Effector CD4-positive, alpha-beta T cell (primary cell): ENCODE measurements around the gene AHCTF1.

Source experiments
- DNase-seq: peaks from one replicate; pipeline ENCODE4 v3.0.0-alpha.2; 2020

The AHCTF1 gene

DNA sequence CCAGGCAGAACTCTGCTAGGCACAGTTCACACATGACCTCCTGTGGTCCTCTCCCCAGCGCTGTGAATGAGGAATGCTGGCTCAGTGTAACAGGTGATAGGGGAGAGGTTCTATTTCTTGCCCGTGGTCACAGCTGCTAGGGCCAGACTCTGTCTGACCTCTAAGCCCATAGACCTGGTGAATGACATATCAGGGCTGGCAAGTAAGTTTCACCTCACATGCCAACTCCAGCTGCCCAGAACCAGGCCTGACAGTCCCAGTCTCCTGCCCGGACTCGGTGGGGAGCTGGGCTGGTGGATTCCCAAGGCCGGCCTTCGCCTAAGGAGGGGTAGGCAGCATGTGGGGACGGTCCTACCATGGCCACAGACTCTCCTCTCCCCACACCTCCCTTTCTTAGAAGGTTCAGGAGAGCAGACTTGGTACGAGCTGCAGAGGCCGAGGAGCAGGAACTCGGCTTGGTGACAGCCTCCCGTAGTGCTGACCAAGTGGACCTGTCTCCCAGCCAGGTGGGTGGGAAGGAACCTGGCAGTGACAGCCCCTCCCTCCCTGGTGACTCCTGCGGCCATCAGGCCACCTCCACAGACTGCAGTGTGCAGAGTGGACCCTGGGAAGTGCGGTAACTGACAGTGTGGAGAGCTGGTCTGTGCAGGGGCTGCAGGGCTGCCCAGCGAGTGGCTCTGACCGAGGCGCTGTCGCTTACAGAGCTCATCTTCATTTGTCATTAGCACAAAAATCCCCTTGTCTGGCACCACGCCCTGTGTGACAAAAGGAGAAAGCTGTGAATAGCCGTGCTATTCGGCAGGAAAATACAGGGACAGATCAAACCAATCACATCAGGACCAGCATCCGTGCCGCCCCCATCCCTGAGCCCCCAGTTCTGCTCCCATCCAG lies 132.9 kb downstream of the AHCTF1 start:
- DNase-seq, result no peak

GRCh38 chr1:246798107-246798506 lies 133.6 kb downstream of the AHCTF1 start:
- DNase-seq, result no peak

DNA sequence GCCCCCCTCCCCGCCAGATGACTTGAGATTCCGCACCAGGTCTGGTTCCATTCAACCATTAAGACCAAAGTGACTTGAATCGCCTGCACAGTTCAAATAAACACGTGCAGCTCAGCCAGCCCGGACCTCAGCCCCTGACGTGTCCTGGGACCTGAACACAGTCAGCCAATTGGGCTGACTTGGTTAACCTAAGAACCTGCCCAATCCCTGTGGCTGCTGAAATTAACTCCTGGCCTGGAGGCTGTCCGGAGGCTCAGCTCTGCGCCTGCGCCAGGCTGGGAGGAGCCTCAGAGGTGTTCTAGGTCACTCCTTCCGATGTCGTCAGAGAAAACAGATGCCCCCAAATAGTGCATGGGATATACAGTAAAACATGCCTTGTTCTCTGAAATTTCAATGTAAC lies 134.2 kb downstream of the AHCTF1 start:
- no peak for DNase-seq

DNA sequence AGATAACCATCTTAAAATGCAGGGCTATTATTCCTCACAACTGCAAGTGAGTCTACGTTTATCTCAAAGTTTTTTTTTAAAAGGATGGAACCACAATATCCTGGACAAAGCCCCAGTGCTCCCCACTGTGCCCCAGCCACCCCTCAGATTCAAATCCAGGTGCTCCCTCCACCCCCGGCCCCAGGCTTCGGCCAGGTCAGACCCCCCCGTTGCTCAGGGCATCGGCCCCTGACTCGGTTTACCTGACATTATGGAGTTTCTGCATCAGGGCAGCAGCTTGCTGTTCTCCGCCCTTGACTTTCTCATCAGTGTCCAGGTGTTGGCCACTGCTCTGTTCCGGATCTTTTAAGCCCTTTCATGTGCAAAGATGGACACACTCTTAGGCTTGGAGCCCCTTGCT lies 134.6 kb downstream of the AHCTF1 start:
- DNase-seq, result no peak

DNA sequence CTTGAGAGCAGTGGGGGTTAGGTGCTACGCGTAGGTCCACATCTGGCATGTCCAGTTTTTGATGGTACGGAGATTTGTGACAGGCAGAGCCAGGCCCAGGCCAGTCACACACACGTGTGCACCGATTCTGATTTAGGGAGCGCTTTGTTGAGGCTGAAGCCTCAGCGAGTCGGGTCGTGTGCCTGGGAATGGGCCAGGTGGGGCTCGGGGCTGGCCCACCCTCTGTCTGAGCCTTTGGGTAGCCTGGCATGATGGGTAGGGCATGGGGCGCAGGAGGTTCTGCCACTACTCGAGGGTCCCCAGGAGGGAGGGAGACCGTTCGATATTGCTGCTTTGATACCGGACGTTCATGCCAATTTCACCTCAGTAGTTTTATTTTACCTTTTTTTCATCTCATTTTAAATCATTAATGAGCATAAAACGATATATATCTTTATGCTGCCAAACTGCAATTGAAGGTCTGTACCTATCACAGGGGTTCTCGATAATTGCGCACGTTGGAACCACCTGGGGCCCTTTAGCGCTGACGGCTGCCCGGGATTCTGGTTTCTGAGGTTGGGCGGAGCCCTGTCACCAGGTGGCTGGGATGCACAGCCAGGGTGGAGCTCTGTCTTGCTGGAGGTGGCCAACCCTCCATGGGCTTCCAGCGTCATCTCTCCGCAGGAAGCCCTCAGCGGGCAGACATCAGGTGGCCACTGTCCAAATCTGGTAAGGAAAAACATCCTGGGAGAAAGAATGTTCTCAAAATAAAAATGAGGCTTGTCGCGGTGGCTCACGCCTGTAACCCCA lies 135.6 kb downstream of the AHCTF1 start:
- no peak for DNase-seq

DNA sequence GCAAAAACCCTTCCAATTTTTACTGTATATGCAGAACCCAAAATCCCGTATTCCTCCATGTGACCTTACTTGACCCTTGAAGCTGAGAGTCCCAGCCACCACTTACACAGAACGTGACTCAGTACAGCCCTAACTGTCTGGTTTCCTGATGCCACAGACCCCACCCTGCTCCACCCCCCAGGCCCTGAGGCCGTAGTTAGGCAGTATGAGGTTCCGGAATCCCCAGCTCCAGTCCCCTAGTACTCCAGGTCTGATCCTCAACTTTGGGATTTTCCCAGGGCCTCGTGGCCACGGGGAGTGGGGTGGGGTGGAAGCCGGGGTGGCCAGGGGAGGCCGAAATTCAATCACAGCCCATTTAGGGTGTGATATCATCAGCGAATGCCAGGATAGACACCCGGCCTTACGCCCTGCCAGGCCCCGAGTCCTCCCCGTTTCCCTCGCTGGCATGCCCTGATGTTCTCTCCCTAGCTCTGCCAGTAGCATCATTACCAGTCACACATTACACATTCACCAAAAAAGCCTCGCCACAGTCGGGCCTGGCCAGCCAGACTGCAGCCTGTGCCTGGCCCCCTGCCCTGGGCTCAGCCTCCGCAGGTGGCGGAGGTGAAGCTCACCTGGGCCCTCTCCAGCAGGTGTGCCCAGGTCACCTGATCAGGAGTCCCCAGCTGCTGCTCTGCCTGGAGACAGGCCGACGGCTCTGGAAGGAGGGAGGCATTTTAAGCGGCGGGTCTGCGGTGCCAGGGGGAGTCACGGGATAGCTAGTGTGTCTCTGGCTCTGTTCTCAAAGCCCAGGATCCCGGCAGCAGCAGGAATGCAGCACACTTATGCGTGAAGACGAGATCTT lies 136.7 kb downstream of the AHCTF1 start:
- DNase-seq, result no peak

DNA sequence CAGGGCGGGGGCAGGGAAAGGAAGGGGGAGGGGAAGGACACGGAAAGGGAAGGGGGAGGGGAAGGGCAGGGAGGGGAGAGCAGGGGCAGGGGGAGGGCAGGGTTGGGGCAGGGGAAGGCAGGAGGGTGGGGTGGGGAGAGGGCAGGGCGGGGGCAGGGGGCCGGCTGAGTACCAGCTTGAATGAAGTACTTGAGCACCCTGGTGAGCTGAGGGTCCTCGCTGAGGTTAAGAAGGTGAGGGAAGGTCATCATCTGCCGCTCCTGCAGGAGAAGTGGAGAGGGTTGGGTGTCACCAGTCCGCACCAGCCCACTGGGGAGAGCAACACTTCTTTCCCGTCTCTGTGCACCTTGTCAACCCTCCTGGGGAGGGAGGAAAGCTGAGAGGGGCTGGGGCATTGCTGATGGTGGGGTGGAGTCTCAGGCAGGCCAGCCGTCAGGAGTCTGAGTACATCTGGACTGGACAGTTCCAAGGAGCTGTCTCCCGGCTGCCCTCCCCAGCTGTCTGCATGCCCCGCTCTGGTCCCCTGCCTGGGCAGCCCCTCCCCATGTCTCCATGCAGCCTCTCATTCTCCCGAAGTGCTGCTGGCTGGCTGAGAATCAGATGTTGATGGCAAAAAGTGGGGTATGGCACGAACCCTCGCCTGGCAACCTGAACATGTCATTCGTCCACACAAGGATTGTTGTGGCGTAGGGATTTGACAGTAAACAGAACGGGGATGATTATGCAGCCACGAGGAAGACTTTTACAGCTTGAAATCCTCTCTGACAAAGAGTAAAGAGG lies 137.5 kb downstream of the AHCTF1 start:
- DNase-seq, result no peak

GRCh38 chr1:246793356-246793896 lies 138.3 kb downstream of the AHCTF1 start:
- DNase-seq, result no peak

DNA sequence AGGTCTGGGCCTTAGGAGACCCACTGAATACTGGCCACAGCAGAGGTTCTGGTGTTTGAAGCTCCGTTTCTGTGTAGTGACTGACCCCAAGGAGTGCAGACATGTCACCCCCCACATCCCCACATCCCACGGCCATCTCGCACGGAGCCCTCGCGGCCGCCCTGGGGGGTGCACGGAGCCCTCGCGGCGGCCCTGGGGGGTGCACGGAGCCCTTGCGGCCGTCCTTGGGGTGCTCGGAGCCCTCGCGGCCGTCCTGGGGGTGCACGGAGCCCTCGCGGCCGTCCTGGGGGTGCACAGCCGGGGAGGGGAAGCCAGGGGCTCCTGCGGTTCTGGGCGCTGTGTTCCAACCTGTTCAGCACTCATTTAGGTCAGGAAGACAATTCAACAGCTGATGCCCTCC lies 139.1 kb downstream of the AHCTF1 start:
- no peak for DNase-seq

DNA sequence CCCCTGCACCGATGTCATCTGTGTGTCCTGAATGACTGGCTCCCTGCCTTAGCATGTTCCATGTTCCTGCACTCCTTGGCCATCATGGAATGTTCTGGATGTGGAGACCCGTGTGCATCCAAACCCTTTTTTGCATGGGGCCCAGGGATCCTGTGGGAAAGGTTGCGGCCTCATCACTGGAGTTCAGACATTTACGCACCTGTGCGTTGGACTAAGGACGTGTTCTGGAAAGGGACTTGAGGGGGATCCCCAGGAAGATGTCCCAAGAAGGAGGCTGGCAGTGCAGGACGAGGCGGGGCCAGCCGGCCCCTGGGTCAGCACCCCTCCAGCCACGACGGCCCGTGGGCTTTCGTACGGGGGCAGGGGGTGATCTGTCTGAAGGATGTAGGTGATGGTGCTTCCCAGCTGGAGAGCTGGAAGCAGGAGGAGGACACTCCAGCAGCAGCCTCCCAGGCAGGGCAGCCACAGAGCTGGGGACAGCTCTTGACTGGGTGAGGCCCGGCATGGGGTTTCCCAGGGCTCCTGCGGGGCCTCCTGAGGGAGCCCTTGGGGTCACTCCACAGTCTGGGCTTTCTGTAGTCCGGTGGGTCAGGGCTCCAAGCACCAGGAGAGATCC lies 140.3 kb downstream of the AHCTF1 start:
- no peak for DNase-seq

DNA sequence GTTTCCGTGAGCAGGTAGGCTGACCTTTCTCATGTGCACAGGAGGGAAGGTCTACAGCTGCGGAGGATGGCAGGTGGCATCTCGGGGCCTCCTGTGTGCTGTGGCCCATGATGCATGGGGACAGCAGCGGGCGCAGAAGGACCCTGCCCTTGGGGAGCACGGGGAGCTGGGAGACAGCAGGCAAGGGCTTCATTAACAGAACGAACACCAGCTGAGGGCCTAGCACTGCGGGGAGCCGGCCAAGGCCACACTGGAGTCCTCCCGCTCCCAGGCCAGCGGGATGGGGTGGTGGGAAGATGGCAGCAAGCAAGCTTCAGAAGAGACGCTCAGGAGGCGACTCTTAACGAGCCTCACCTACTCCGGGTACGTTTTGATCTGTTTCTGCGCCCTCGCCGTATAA lies 140.9 kb downstream of the AHCTF1 start:
- DNase-seq, result no peak

DNA sequence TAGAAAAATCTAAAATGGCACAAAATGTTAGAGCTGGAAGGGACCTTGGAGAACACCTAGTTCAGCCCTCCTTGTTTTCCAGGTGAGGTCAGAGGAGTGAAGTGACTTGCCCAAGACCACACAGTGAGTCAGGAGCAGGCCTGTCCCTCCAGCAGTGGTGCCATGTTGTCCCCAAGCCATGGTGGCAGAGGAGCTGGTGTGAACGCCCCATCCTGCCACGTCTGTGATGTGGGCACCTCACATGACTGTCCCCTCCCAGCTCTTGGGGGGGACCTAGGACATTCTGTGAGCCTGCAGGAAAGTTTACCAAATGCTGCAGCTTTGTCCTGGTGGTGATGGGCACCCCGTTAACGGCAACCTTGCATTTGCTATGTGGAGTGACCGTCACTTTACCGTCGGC lies 141.4 kb downstream of the AHCTF1 start:
- DNase-seq, result no peak

DNA sequence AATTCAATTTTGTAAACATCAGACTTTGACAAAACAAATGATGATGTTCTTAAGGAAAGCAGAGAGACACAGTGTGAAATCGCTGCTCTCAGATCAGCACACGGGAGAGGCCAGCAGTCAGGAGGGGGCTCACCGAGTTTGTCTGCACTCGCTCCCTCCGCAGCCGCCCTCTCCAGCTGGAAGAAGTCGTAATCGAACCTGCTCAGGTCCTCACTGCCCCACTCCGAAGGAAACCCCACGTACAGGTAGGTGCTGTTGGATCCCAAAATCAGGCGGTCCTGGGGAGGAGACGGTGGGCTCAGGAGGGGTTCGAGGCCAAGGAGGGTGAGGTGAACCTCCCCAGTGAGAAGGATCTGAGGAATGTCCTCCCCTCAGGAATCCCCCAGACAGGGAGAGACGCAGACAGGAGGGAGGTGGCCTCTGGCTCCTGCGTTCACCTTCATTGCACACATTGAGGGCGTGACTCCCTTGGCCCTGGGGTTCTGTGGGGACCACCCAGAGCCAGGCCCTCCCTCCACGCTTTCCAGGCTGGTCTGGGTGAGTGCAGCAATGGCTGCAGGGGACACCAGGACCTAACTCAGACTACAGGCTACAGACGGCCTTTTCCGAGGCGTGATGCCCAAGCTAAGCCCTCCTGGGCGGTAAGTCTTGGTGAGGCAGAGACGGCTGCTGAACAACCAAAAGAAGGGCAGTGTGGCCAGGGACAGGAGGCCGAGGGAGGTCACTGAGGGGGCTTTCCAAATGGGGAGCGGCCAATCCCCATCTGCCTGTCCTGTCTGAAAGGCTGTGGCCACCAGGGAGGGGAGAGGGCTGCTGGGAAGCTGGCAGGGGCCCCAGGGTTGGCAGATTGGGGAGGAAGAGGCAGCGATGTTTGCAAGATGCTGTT lies 142.1 kb downstream of the AHCTF1 start:
- no peak for DNase-seq
